DMS114 treated with DMSO at 0.1 percent for 48 hours (cell line): ENCODE results near the gene CPSF4L.

ENCODE experiments used
- DNase-seq: peaks from one replicate; lab custom pipeline; 2025; ENCODE audit not compliant: unreplicated experiment; lab: John Stamatoyannopoulos, UW

Gene CPSF4L

GRCh38 chr17:73203788-73204479, 57.7 kb downstream of the CPSF4L start:
- DNase-seq, result no peak

GRCh38 chr17:73203135-73203787, 58.4 kb downstream of the CPSF4L start:
- DNase-seq, result no peak

GRCh38 chr17:73201215-73202069, 60.2 kb downstream of the CPSF4L start:
- DNase-seq, result no peak

GRCh38 chr17:73200476-73200875, 61.2 kb downstream of the CPSF4L start:
- DNase-seq, result no peak

GRCh38 chr17:73199751-73200317, 61.8 kb downstream of the CPSF4L start:
- no peak for DNase-seq

- DNase-seq, result no peak
Observed at GRCh38 chr17:73198930-73199260, 62.8 kb downstream of the CPSF4L start.
